SK-N-SH treated with all-trans-retinoic acid at 6 μM for 48 hours (cell line): ENCODE results near the gene GREB1L.

Experiments used
- ATAC-seq: fragments of 200-7000 bp; cut with Tn5 transposase; 3 replicates; pipeline ENCODE4 v1.9.1; 2020; ENCODE audit warnings: mild to moderate bottlenecking, moderate library complexity
- ARNTL ChIP-seq: fragments of 450-650 bp; formaldehyde crosslinking; IDR thresholded peaks from 2 replicates; pipeline ENCODE4 v1.5.0; 2020; ENCODE audit warnings: low read depth, mild to moderate bottlenecking, moderate library complexity, borderline replicate concordance
- BACH2 ChIP-seq: fragments of 250-450 bp; sonication (Bioruptor Pico); IDR thresholded peaks from 2 replicates; pipeline ENCODE4 v1.9.0; 2021; ENCODE audit warnings: mild to moderate bottlenecking, borderline replicate concordance
- CREB5 ChIP-seq: fragments of 250-450 bp; sonication (Bioruptor Pico); IDR thresholded peaks from 2 replicates; pipeline ENCODE4 v1.5.1; 2020; ENCODE audit warnings: low read depth, mild to moderate bottlenecking, moderate library complexity
- CSDC2 ChIP-seq: fragments of 250-450 bp; sonication (Bioruptor Pico); IDR thresholded peaks from 2 replicates; pipeline ENCODE4 v1.5.0; 2020; ENCODE audit warnings: mild to moderate bottlenecking, moderate library complexity
- CSRNP3 ChIP-seq: fragments of 250-450 bp; sonication (Bioruptor Pico); IDR thresholded peaks from 2 replicates; pipeline ENCODE4 v1.5.1; 2021; ENCODE audit warnings: mild to moderate bottlenecking, moderate library complexity
- OSR1 ChIP-seq: fragments of 250-450 bp; sonication (Bioruptor Pico); IDR thresholded peaks from 2 replicates; pipeline ENCODE4 v1.8.0; 2022; ENCODE audit warnings: moderate library complexity, mild to moderate bottlenecking, inconsistent platforms
- PATZ1 ChIP-seq: fragments of 250-450 bp; sonication (Bioruptor Pico); IDR thresholded peaks from 2 replicates; pipeline ENCODE4 v1.8.0; 2020; ENCODE audit warnings: mild to moderate bottlenecking, moderate library complexity, borderline replicate concordance
- POU6F1 ChIP-seq: fragments of 250-450 bp; sonication (Bioruptor Pico); IDR thresholded peaks from 2 replicates; pipeline ENCODE4 v1.8.0; 2021; ENCODE audit warnings: low read depth, mild to moderate bottlenecking, moderate library complexity, borderline replicate concordance
- PPARA ChIP-seq: fragments of 250-450 bp; sonication (Bioruptor Pico); IDR thresholded peaks from 2 replicates; pipeline ENCODE4 v1.5.0; 2020; ENCODE audit warnings: mild to moderate bottlenecking, borderline replicate concordance
- RARB ChIP-seq: fragments of 250-450 bp; sonication (Bioruptor Pico); IDR thresholded peaks from 2 replicates; pipeline ENCODE4 v1.8.0; 2021; ENCODE audit warnings: mild to moderate bottlenecking, moderate library complexity
- TCF4 ChIP-seq: fragments of 250-450 bp; sonication (Bioruptor Pico); IDR thresholded peaks from 2 replicates; pipeline ENCODE4 v1.8.0; 2021; ENCODE audit warnings: mild to moderate bottlenecking, moderate library complexity, borderline replicate concordance
- TSHZ2 ChIP-seq: fragments of 250-450 bp; sonication (Bioruptor Pico); IDR thresholded peaks from 2 replicates; pipeline ENCODE4 v1.5.0; 2020; ENCODE audit warnings: mild to moderate bottlenecking, moderate library complexity
- ZFP3 ChIP-seq: fragments of 250-450 bp; sonication (Bioruptor Pico); IDR thresholded peaks from 2 replicates; pipeline ENCODE4 v1.5.0; 2020; ENCODE audit warnings: mild to moderate bottlenecking, moderate library complexity
- ZNF565 ChIP-seq: fragments of 450-650 bp; formaldehyde crosslinking; conservative IDR thresholded peaks from 2 replicates; pipeline ENCODE4 v1.5.0; 2020; ENCODE audit warnings: low read depth, mild to moderate bottlenecking, moderate library complexity
- ZNF70 ChIP-seq: fragments of 450-650 bp; formaldehyde crosslinking; IDR thresholded peaks from 2 replicates; pipeline ENCODE4 v1.5.0; 2020; ENCODE audit warnings: mild to moderate bottlenecking, moderate library complexity
- ZNF8 ChIP-seq: fragments of 450-650 bp; formaldehyde crosslinking; IDR thresholded peaks from 2 replicates; pipeline ENCODE4 v1.5.0; 2020; ENCODE audit warnings: mild to moderate bottlenecking, moderate library complexity

The GREB1L gene

GRCh38 chr18:21315741-21316197 is 73.7 kb downstream of the GREB1L start:
- TF ChIP-seq POU6F1 = no peak
- no peak for TF ChIP-seq PATZ1
- no peak for TF ChIP-seq ZNF565 (CRISPR knock-in tag)
- TF ChIP-seq, all 23 proteins: peak for 0
- ATAC-seq = no peak

GRCh38 chr18:21316296-21316695 is 74.3 kb downstream of the GREB1L start:
- TF ChIP-seq ARNTL (CRISPR knock-in tag) (no peak), TCF4 (CRISPR knock-in tag) (no peak), POU6F1 (no peak), BACH2 (no peak), CSRNP3 (CRISPR knock-in tag) (no peak), ZFP3 (CRISPR knock-in tag) (no peak), CSDC2 (CRISPR knock-in tag) (no peak), ZNF8 (no peak), CREB5 (CRISPR knock-in tag) (no peak), TSHZ2 (no peak), PATZ1 (no peak)
- ATAC-seq = no peak

- no peak for TF ChIP-seq OSR1
- no peak for TF ChIP-seq PPARA (CRISPR knock-in tag)
- TF ChIP-seq RARB (CRISPR knock-in tag) = no peak
- TF ChIP-seq TCF4 (CRISPR knock-in tag) = no peak
- no peak for TF ChIP-seq BACH2
- no peak for TF ChIP-seq PATZ1
- TF ChIP-seq ZNF70 = no peak
- ATAC-seq = no peak
Observed at GRCh38 chr18:21321711-21322110, 79.7 kb downstream of the GREB1L start.
